Breast epithelium (tissue), 4 donors: ENCODE data around the gene EEF1AKMT2. TPM values are rescaled to one million over a fixed set of nuclear protein-coding genes. Genes with fewer than 3 reads are reported as not detected.

Source experiments
- DNase-seq, 2 donors: peaks; one replicate each; pipeline ENCODE4 v3.0.0-alpha.2; 2019; ENCODE audit warnings: low spot score in 2 of 2
- H3K27ac ChIP-seq, 2 donors: fragments of 200-600 bp; sonication (generic) in 1 of 2; one replicate each; pipeline ENCODE4 v1.5.1; 2016 to 2019; ENCODE audit warnings: mild to moderate bottlenecking in 1 of 2
- H3K27me3 ChIP-seq, 2 donors: fragments of 200-600 bp; sonication (generic) in 1 of 2; one replicate each; pipeline versions ENCODE4 v1.5.1 to v1.6.0; 2017 to 2019; ENCODE audit warnings: control low read depth in 1 of 2, mild to moderate bottlenecking in 1 of 2
- H3K36me3 ChIP-seq: fragments of 200-600 bp; one replicate; pipeline ENCODE4 v1.5.1; 2019
- H3K4me1 ChIP-seq, 2 donors: fragments of 200-600 bp; sonication (generic); one replicate each; pipeline ENCODE4 v1.5.1; 2016 to 2019; ENCODE audit warnings: control low read depth in 1 of 2
- H3K4me3 ChIP-seq, 3 donors: fragments of 200-600 bp; sonication (generic); 1 replicate in 2 of 3; 2 replicates in 1 of 3; pipeline ENCODE4 v1.5.1; 2016 to 2019; ENCODE audit warnings: mild to moderate bottlenecking in 3 of 3, moderate library complexity in 2 of 3
- H3K9me3 ChIP-seq, 2 donors: fragments of 200-600 bp; sonication (generic) in 1 of 2; one replicate each; pipeline ENCODE4 v1.5.1; 2016 to 2019; ENCODE audit warnings: control low read depth in 1 of 2
- CTCF ChIP-seq, 3 donors: fragments of 450-650 bp; IDR thresholded peaks; one replicate each; pipeline ENCODE4 v1.5.1; 2016 to 2017; ENCODE audit warnings: antibody characterized with exemption in 3 of 3, mild to moderate bottlenecking in 3 of 3, moderate library complexity in 3 of 3
- POLR2A ChIP-seq: fragments of 450-650 bp; IDR thresholded peaks from one replicate; pipeline ENCODE4 v1.6.1; 2016; ENCODE audit warnings: antibody characterized with exemption, mild to moderate bottlenecking, moderate library complexity
- POLR2AphosphoS5 ChIP-seq, 3 donors: sonication (generic); formaldehyde crosslinking; IDR thresholded peaks; one replicate each; pipeline ENCODE4 v1.6.1; 2017; ENCODE audit warnings: antibody characterized with exemption in 3 of 3
- intact Hi-C: fragments of 100-400 bp; cut with DNase I; formaldehyde crosslinking; loops from one replicate; pipeline ENCODE4 v1.15.1; 2023; ENCODE audit warnings: low total_unique reads
- total RNA-seq, 3 donors: library from RNA; depleted of rRNA; stranded (reverse); fragments of >200 nt; gene quantifications; one replicate each; pipeline ENCODE4 v1.1.0, GENCODE V29; 2016

Gene EEF1AKMT2
- total RNA-seq, 3 donors from 2014 or later: 14.1 to 23.6 (median 23.2) TPM

GRCh38 chr10:124756156-124756903, 35.4 kb downstream of the EEF1AKMT2 start:
- H3K4me3 ChIP-seq: no peak overlapping the region
- no peak for DNase-seq
- H3K36me3 ChIP-seq: no peaks in the 10 kb centered on the region
- TF ChIP-seq POLR2AphosphoS5 (IDR thresholded peaks at IDR 0.05): no peak
- no peaks in the 10 kb centered on the region for H3K27me3 ChIP-seq
- no peak overlapping the region for H3K27ac ChIP-seq
- H3K9me3 ChIP-seq: no peaks in the 10 kb centered on the region
- intact Hi-C loops: no loop called here
- no peaks in the 10 kb centered on the region for H3K4me1 ChIP-seq

GRCh38 chr10:124755581-124755980, 36.1 kb downstream of the EEF1AKMT2 start:
- intact Hi-C loops: no loop called here
- no peak overlapping the region for H3K27ac ChIP-seq
- DNase-seq: no peak
- H3K4me3 ChIP-seq: no peak overlapping the region
- no peaks in the 10 kb centered on the region for H3K36me3 ChIP-seq
- TF ChIP-seq POLR2A (no peak), POLR2AphosphoS5 (IDR thresholded peaks at IDR 0.05) (no peak), CTCF (IDR thresholded peaks at IDR 0.05) (no peak)
- H3K9me3 ChIP-seq: no peaks in the 10 kb centered on the region
- H3K27me3 ChIP-seq: no peaks in the 10 kb centered on the region
- H3K4me1 ChIP-seq: no peaks in the 10 kb centered on the region

GRCh38 chr10:124754227-124754626, 37.5 kb downstream of the EEF1AKMT2 start:
- DNase-seq: no peak
- Histone ChIP-seq H3K36me3 (no peaks in the 10 kb centered on the region), H3K4me1 (no peaks in the 10 kb centered on the region), H3K4me3 (no peak overlapping the region), H3K9me3 (no peaks in the 10 kb centered on the region), H3K27me3 (no peaks in the 10 kb centered on the region), H3K27ac (no peak overlapping the region)
- no peak for TF ChIP-seq POLR2A
- no peak for TF ChIP-seq CTCF (IDR thresholded peaks at IDR 0.05)
- intact Hi-C loops: no loop called here

GRCh38 chr10:124748953-124749645, 42.6 kb downstream of the EEF1AKMT2 start:
- Histone ChIP-seq H3K27ac (no peak overlapping the region), H3K9me3 (no peaks in the 10 kb centered on the region), H3K36me3 (no peaks in the 10 kb centered on the region), H3K4me1 (peaks cover 4 to 14% of the 10 kb centered on the region in 2 donors), H3K27me3 (no peaks in the 10 kb centered on the region), H3K4me3 (no peak overlapping the region)
- intact Hi-C loops: no loop called here
- TF ChIP-seq CTCF (IDR thresholded peaks at IDR 0.05): no peak
- TF ChIP-seq POLR2AphosphoS5 (IDR thresholded peaks at IDR 0.05): no peak
- TF ChIP-seq POLR2A: no peak
- DNase-seq: no peak

GRCh38 chr10:124748166-124748565, 43.5 kb downstream of the EEF1AKMT2 start:
- peaks cover 4 to 14% of the 10 kb centered on the region in 2 donors for H3K4me1 ChIP-seq
- no peak for DNase-seq
- H3K4me3 ChIP-seq: no peak overlapping the region
- no peaks in the 10 kb centered on the region for H3K36me3 ChIP-seq
- TF ChIP-seq CTCF (IDR thresholded peaks at IDR 0.05) (no peak), POLR2AphosphoS5 (IDR thresholded peaks at IDR 0.05) (no peak), POLR2A (no peak)
- no peaks in the 10 kb centered on the region for H3K27me3 ChIP-seq
- intact Hi-C loops: no loop called here
- H3K9me3 ChIP-seq: no peaks in the 10 kb centered on the region
- no peak overlapping the region for H3K27ac ChIP-seq
